Stimulated activated CD8-positive, alpha-beta memory T cell treated with anti-CD3 and anti-CD28 coated beads, Interleukin-15, amount 100 ng/mL, for 24 hours (primary cell): ENCODE measurements around the gene ERCC3.
"Not testable (repeated sequence)": the region's sequence is repeated elsewhere in the genome, so short reads cannot be mapped to it uniquely, and the experiment has no call there.

Source experiments
- DNase-seq: peaks from one replicate; pipeline ENCODE4 v3.0.0-alpha.2; 2020; ENCODE audit warnings: low read depth

The ERCC3 gene

DNA sequence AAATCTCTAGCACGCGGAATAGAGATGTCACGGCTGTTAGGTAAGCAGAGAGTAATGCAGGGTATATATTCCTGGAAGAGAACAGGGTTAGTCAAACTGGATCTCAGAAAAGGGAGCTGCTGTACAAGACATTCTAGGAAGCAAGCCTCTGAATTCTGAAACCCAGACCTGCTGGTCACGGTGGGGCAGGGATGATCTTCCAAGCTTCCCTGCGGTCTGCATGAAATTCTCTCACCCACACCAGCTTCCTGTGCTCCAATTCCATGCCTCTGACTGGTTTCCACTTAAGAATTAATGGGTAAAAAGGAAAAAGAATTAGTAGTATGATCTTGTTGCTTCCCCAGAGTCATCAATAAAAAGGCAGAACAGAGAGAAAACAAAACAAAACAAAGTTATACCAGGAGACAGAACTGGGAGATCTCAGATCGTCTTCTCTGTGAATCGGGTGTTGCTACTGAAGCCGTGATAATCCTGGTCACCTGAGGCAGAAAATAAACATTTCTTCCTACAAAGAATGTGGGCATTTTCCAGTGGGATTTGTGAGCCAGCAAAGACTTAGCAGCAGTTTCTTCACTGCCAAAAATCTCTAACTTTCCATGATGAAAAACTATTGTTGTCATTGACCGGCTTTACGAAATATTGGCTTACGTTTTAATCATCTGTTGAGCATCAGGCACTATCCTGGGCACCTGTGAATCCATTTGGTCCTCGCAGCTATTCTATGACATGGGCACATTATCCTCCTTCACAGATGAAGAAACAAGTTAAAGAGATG is 68.6 kb downstream of the ERCC3 start:
- no peak for DNase-seq

GRCh38 chr2:127224135-127224534 is 69.8 kb downstream of the ERCC3 start:
- not testable (repeated sequence) for DNase-seq

DNA sequence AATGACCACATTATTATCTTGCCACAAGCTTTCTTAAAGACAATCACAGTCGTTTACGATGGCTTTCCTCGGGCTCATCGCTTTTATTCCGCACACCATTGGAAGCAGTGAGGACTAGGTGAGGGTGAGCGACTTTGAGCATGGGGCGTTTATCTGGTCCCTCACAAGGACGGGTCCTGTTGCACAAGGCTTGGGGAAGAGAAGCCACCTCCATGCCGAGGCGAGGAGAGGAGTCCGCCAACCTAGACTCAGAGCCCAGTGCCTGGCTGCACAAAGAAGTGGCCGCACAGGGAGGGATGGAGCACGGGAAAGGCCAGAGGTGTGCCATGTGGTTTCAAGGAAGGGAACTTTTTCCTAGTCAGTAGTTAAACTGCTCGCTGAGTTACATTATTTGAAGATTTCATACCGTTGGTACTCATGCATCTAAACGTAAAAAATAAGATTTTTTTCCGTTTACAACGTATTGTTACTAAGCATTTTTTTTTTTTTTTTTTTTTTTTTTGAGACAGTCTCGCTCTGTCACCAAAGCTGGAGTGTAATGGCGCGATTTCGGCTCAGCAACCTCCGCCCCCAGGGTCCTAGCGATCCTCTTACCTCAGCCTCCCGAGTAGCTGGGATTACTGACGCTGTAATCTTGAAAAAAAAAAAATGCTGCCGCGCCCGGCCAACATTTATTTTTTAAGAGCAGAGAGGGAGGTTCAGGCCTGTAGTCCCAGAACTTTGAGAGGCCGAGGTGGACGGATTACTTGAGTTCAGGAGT is 73.0 kb downstream of the ERCC3 start:
- DNase-seq = no peak

DNA sequence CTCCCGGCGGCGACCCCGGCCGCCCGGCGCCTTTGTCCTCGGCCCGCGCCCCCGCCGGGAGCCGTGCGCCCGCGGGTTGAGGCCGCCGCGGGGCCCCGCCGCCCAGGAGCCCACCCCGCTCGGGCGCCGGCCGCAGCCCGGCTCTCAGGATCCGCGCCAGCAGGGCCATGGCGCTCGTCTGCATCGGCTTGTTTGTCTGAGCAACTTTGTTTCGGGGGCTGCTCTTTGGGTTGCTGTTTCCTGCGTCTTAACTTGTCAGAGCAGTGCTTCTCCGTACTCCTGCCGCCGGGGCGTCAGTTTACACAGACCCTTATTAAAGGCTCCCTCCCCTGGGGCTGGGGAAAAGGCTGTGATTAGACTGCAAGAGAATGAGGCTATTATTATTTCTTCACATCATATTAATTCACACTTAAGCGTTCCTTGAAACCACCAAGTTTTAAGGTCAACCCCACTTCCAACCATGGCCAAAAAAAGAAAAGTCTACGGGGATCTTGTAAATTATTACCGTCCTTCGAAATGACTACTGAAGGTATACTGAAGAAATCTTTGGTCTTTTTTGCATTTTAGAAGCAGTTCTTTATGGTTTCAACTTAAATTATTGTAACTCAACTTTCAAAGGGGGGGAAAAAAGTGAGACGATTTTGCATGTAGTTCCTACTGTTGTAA is 73.7 kb downstream of the ERCC3 start, which contains the start of gene CYP27C1:
TSS of gene CYP27C1 (minus strand) at position 198 of the 666 bp plus-strand sequence. CDS start at position 169, 29 bp downstream.
- no peak for DNase-seq

- no peak for DNase-seq
Observed at GRCh38 chr2:127219171-127220070, 74.5 kb downstream of the ERCC3 start.

DNA sequence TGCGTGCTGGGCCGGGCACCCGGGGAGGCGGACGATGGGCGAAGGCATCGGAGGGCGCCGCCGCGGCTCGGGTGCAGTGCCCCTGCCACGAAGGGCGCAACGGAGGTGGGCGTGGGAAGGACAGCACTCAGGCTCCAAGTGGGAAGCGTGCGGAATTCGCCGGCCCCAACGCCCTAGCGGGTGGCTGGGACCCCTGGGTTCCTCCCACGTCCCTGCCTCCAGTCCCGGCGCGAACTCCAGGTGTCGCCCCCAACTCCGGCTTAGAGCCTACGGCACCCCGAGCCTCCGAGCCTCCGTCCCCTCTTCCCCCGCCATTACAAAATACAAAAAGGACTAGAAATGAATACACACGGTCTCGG is 75.2 kb downstream of the ERCC3 start:
- no peak for DNase-seq

DNA sequence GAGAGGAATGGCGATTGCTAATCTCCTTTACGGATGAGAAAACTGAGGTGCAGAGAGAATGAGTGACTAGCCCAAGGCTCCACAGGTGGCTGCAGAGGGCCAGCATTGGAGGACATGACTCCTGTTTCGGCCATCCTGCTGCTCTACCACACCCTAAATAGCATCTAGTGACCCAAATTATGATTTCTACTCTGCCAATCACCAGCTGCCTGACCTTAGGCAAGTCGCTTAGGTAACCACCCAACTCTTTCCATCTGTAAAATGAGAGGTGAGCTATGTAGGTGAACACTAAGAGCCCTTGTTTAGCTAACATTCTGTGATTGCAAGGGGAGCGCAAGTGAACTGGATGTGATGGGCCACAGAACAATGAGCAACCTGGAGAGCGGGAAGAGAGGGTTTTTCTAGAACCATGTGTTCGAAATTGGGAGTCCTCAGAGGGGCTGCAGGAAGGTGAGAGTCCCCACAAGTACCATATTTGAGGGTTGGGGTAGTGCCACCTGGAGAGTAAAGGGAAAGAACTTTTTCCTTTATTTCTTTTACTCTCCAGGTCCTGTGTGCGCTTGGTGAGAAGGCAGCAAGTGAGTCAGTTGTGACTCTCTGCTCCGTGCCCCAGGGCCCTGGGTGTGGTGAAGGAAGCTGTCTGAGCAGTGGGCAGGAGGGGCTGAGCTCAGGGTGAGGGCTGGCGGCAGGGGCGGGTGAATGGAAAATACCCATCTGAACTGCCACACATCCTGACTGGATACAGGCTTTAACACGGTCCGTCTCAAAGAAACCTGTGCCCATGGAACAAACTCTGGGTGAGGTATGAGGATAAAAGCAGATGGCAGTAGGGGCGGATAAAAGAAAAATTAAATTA is 76.2 kb downstream of the ERCC3 start:
- DNase-seq = no peak

DNA sequence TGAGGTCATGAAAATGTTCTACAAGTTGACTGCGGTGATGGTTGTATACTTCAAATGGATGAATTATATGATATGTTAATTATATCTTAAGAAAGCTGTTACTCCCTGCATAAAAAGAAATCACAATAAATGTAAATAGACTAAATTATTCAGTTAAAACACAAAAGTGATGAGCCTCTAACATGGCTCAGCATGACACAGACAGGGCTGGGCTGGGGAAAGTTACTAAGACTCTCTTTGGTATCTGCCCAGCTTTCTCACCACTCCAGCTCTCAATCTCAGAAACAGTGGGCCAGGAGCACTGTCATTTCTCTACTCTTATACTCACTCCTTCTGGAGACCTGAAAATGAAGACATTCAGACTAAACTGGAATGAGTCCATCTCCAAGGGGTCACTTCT is 77.4 kb downstream of the ERCC3 start:
- DNase-seq = no peak

DNA sequence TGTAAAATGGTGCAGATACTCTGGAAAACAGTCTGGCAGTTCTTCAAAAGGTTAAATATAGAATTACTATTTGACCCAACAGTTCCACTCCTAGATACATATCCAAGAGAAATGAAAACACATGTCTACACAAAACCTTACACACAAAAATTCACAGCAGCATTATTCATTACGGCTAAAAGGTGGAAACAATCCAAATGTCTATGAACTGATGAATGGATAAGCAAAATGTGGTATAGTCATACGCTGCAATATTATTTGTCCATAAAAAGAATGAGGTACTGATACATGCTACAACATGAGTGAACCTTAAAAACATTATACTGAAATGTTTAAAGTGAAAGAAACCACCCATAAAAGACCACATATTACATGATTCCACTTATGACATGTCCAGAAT is 77.8 kb downstream of the ERCC3 start:
- no peak for DNase-seq

GRCh38 chr2:127214201-127214600 is 79.7 kb downstream of the ERCC3 start:
- DNase-seq = not testable (repeated sequence)

- no peak for DNase-seq
Observed at GRCh38 chr2:127208313-127208712, 85.6 kb downstream of the ERCC3 start.
